Ishikawa (cell line): ENCODE results near the gene TSPAN11.
A peak's percentile ranks its signal among the peaks of the same experiment; 100 is the strongest.

Source experiments
- CEBPB ChIP-seq: IDR thresholded peaks from 2 replicates; pipeline ENCODE4 v1.6.1; 2012
- CREB1 ChIP-seq: IDR thresholded peaks from 2 replicates; pipeline ENCODE4 v1.6.1; 2012; ENCODE audit warnings: low read depth
- EGR1 ChIP-seq: IDR thresholded peaks from 2 replicates; pipeline ENCODE4 v1.6.1; 2012
- EP300 ChIP-seq: IDR thresholded peaks from 2 replicates; pipeline ENCODE4 v1.6.1; 2012; ENCODE audit warnings: borderline replicate concordance
- FOXM1 ChIP-seq: IDR thresholded peaks from 2 replicates; pipeline ENCODE4 v1.6.1; 2012; ENCODE audit warnings: low read depth, borderline replicate concordance
- MAX ChIP-seq: IDR thresholded peaks from 2 replicates; pipeline ENCODE4 v1.6.1; 2012
- NFIC ChIP-seq: IDR thresholded peaks from 2 replicates; pipeline ENCODE4 v1.6.1; 2012
- RAD21 ChIP-seq: IDR thresholded peaks from 2 replicates; pipeline ENCODE4 v1.6.1; 2012; ENCODE audit warnings: low read depth
- REST ChIP-seq: IDR thresholded peaks from 2 replicates; pipeline ENCODE4 v1.6.1; 2012; ENCODE audit warnings: low read depth, mild to moderate bottlenecking
- TAF1 ChIP-seq: IDR thresholded peaks from 2 replicates; pipeline ENCODE4 v1.6.1; 2012; ENCODE audit warnings: low read depth, mild to moderate bottlenecking
- TCF12 ChIP-seq: IDR thresholded peaks from 2 replicates; pipeline ENCODE4 v1.6.1; 2012; ENCODE audit warnings: low read depth
- TEAD4 ChIP-seq: IDR thresholded peaks from 2 replicates; pipeline ENCODE4 v1.6.1; 2012
- USF1 ChIP-seq: IDR thresholded peaks from 2 replicates; pipeline ENCODE4 v1.6.1; 2012
- YY1 ChIP-seq: IDR thresholded peaks from 2 replicates; pipeline ENCODE4 v1.6.1; 2012; ENCODE audit warnings: low read depth
- ZBTB7A ChIP-seq: IDR thresholded peaks from 2 replicates; pipeline ENCODE4 v1.6.1; 2012; ENCODE audit warnings: low read depth

Gene TSPAN11

GRCh38 chr12:30926243-30927221 is at the start of gene TSPAN11:
Gene TSPAN11, plus strand, starts transcription at chr12:30926748. Its CDS starts 27,244 bp downstream, at chr12:30953992.
- TF ChIP-seq EP300 (no peak), REST (no peak), TEAD4 (no peak), EGR1 (no peak), NFIC (no peak), USF1 (no peak), RAD21 (no peak), YY1 (no peak), TCF12 (no peak), MAX (no peak), CREB1 (no peak), ZBTB7A (no peak), CEBPB (no peak), FOXM1 (no peak), TAF1 (no peak)

GRCh38 chr12:30877105-30877875 is 49.3 kb upstream of the TSPAN11 start:
- TF ChIP-seq FOXM1 (no peak), EGR1 (peak; percentile 71; the same call in 1 of the 2 replicates)

GRCh38 chr12:30878024-30878423 is 48.5 kb upstream of the TSPAN11 start:
- TF ChIP-seq MAX (no peak), NFIC (no peak), TAF1 (no peak), RAD21 (no peak), ZBTB7A (no peak)

GRCh38 chr12:30880061-30880460 is 46.5 kb upstream of the TSPAN11 start:
- no peak for TF ChIP-seq REST
- TF ChIP-seq RAD21: no peak
- no peak for TF ChIP-seq CREB1
- TF ChIP-seq MAX: no peak
- TF ChIP-seq ZBTB7A: no peak
- no peak for TF ChIP-seq EGR1
- no peak for TF ChIP-seq FOXM1
- TF ChIP-seq TEAD4: no peak
- TF ChIP-seq NFIC: no peak
- TF ChIP-seq CEBPB: no peak
- TF ChIP-seq TAF1: no peak
- no peak for TF ChIP-seq USF1
- no peak for TF ChIP-seq EP300
- TF ChIP-seq YY1: no peak

- TF ChIP-seq NFIC (no peak), TCF12 (no peak), REST (no peak), FOXM1 (no peak), RAD21 (no peak), CREB1 (no peak), MAX (no peak), CEBPB (no peak), ZBTB7A (no peak), TEAD4 (no peak)
These were observed 45.7 kb upstream of the TSPAN11 start for GRCh38 chr12:30880813-30881212.
